Adrenal gland (tissue), 5 donors: Measurements from ENCODE around the gene RAPGEF3.

Experiments
- POLR2A ChIP-seq, 2 donors: fragments of 450-650 bp; IDR thresholded peaks; one replicate each; pipeline ENCODE4 v1.6.1; 2017; ENCODE audit warnings: antibody characterized with exemption in 2 of 2, mild to moderate bottlenecking in 2 of 2, moderate library complexity in 1 of 2
- TF ChIP-seq, protein P1 (sequence below), 6 experiments: fragments of 450-650 bp in 4 of 6; fragments of 200-600 bp in 2 of 6; sonication (generic) in 1 of 6; IDR thresholded peaks; 1 replicate in 5 of 6; 2 replicates in 1 of 6; pipeline versions ENCODE4 v1.5.1 to v1.8.0; 2016 to 2021; ENCODE audit warnings: antibody characterized with exemption in 6 of 6, mild to moderate bottlenecking in 2 of 6, moderate library complexity in 1 of 6
- donor health status: DM: no; HTN: no; CAD: no.

DNA sequence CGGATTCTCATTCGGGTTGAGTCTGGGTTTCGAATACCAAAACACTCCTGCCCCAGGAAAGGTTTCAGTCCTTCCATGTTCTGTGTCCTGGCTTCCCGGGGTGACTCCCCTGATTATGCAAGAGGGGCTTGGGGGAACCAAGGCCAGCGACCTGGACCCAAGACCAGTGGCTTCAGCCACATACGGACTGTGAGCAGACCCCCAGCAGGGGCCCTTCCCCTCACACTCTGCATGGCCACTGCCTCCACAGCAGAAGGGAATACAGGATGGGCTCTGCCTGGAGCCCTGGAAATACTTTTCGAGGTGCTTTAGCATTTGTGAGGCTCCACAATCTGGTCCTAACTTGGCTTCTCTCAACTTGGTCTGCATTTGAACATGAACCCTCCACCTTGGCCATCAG is 41.9 kb upstream of the RAPGEF3 start:
- TF ChIP-seq, protein P1, sequence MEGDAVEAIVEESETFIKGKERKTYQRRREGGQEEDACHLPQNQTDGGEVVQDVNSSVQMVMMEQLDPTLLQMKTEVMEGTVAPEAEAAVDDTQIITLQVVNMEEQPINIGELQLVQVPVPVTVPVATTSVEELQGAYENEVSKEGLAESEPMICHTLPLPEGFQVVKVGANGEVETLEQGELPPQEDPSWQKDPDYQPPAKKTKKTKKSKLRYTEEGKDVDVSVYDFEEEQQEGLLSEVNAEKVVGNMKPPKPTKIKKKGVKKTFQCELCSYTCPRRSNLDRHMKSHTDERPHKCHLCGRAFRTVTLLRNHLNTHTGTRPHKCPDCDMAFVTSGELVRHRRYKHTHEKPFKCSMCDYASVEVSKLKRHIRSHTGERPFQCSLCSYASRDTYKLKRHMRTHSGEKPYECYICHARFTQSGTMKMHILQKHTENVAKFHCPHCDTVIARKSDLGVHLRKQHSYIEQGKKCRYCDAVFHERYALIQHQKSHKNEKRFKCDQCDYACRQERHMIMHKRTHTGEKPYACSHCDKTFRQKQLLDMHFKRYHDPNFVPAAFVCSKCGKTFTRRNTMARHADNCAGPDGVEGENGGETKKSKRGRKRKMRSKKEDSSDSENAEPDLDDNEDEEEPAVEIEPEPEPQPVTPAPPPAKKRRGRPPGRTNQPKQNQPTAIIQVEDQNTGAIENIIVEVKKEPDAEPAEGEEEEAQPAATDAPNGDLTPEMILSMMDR (IDR thresholded peaks at IDR 0.05): no peak
- no peak for TF ChIP-seq POLR2A (IDR thresholded peaks at IDR 0.05)
